Thoracic aorta (tissue), 2 donors: ENCODE results near the gene LAMB1. TPM values are rescaled to one million over a fixed set of nuclear protein-coding genes. Genes with fewer than 3 reads are reported as not detected.

Experiments
- ATAC-seq: fragments of 150-250 bp; one replicate; pipeline ENCODE4 v1.8.0; 2017; ENCODE audit warnings: low read depth; ENCODE audit not compliant: insufficient number of reproducible peaks, low FRiP score
- DNase-seq: peaks from one replicate; pipeline ENCODE4 v3.0.0-alpha.2; 2020; ENCODE audit warnings: low spot score
- H3K27ac ChIP-seq, 2 donors: fragments of 200-600 bp; sonication (generic); 1 replicate in 1 of 2; 2 replicates in 1 of 2; pipeline ENCODE4 v1.5.1; 2016; ENCODE audit warnings: mild to moderate bottlenecking in 2 of 2, moderate library complexity in 2 of 2
- H3K27me3 ChIP-seq: fragments of 200-600 bp; sonication (generic); replicated peaks from 2 replicates; pipeline ENCODE4 v1.6.0; 2016; ENCODE audit warnings: mild to moderate bottlenecking; ENCODE audit not compliant: insufficient read depth
- H3K36me3 ChIP-seq: fragments of 200-600 bp; sonication (generic); one replicate; pipeline ENCODE4 v1.5.1; 2016
- H3K4me1 ChIP-seq, 2 donors: fragments of 200-600 bp; sonication (generic); 1 replicate in 1 of 2; 2 replicates in 1 of 2; pipeline versions ENCODE4 v1.5.1 to v1.6.0; 2016; ENCODE audit warnings: low read depth in 2 of 2, mild to moderate bottlenecking in 1 of 2; ENCODE audit not compliant: control insufficient read depth in 1 of 2
- H3K4me3 ChIP-seq: fragments of 200-600 bp; sonication (generic); 2 replicates; pipeline ENCODE4 v1.5.1; 2016; ENCODE audit warnings: mild to moderate bottlenecking
- H3K9me3 ChIP-seq: fragments of 200-600 bp; sonication (generic); 2 replicates; pipeline ENCODE4 v1.5.1; 2016
- CTCF ChIP-seq: fragments of 200-600 bp; sonication (generic); IDR thresholded peaks from one replicate; pipeline ENCODE4 v1.5.1; 2019; ENCODE audit warnings: antibody characterized with exemption
- total RNA-seq, 2 donors: library from RNA; depleted of rRNA; stranded (reverse); fragments of >200 nt; gene quantifications; one replicate each; pipeline versions ENCODE4 v1.1.0 to v1.2.3, GENCODE V29; 2016

Gene LAMB1
- total RNA-seq, 2 donors from 2014 or later, result 144 to 296 TPM

GRCh38 chr7:107911981-107912380 is 91.0 kb downstream of the LAMB1 start:
- Histone ChIP-seq H3K4me3 (no peak overlapping the region), H3K36me3 (peaks cover 17% of the 10 kb centered on the region), H3K27ac (no peak overlapping the region), H3K4me1 (no peaks in the 10 kb centered on the region), H3K9me3 (no peaks in the 10 kb centered on the region), H3K27me3 (no peaks in the 10 kb centered on the region)
- no peak for TF ChIP-seq CTCF
- no peak for ATAC-seq
- no peak for DNase-seq

GRCh38 chr7:107909445-107909844 is 93.5 kb downstream of the LAMB1 start:
- Histone ChIP-seq H3K27me3 (no peaks in the 10 kb centered on the region), H3K27ac (no peak overlapping the region), H3K4me1 (no peaks in the 10 kb centered on the region), H3K9me3 (no peaks in the 10 kb centered on the region), H3K4me3 (no peak overlapping the region), H3K36me3 (peaks cover 29% of the 10 kb centered on the region)
- TF ChIP-seq CTCF, result no peak
- ATAC-seq, result no peak
- DNase-seq, result no peak

- Histone ChIP-seq H3K4me1 (no peaks in the 10 kb centered on the region), H3K4me3 (no peak overlapping the region), H3K36me3 (peaks cover 42% of the 10 kb centered on the region), H3K9me3 (no peaks in the 10 kb centered on the region), H3K27me3 (no peaks in the 10 kb centered on the region), H3K27ac (no peak overlapping the region)
- DNase-seq (no peak), ATAC-seq (no peak)
- no peak for TF ChIP-seq CTCF
Observed at GRCh38 chr7:107907790-107908189, 95.2 kb downstream of the LAMB1 start.

- ATAC-seq, result no peak
- Histone ChIP-seq H3K9me3 (no peaks in the 10 kb centered on the region), H3K27me3 (no peaks in the 10 kb centered on the region), H3K4me3 (no peak overlapping the region), H3K36me3 (peaks cover 34% of the 10 kb centered on the region), H3K4me1 (peaks cover 0 to 11% of the 10 kb centered on the region in 2 donors), H3K27ac (no peak overlapping the region)
- no peak for TF ChIP-seq CTCF
- no peak for DNase-seq
Observed at GRCh38 chr7:107902381-107902780, 100.6 kb downstream of the LAMB1 start.

GRCh38 chr7:107900496-107901015 is 102.4 kb downstream of the LAMB1 start:
- Histone ChIP-seq H3K9me3 (no peaks in the 10 kb centered on the region), H3K27ac (no peak overlapping the region), H3K4me3 (no peak overlapping the region), H3K36me3 (peaks cover 24% of the 10 kb centered on the region), H3K27me3 (no peaks in the 10 kb centered on the region), H3K4me1 (peaks cover 0 to 11% of the 10 kb centered on the region in 2 donors)
- TF ChIP-seq CTCF, result no peak
- no peak for ATAC-seq
- no peak for DNase-seq
